ENCODE results near the gene PLPP7. TPM values are rescaled to one million over a fixed set of nuclear protein-coding genes. Genes with fewer than 3 reads are reported as not detected.

PLPP7 gene
- total RNA-seq, 1 experiment from 2014 or later, result 6.4 TPM

DNA sequence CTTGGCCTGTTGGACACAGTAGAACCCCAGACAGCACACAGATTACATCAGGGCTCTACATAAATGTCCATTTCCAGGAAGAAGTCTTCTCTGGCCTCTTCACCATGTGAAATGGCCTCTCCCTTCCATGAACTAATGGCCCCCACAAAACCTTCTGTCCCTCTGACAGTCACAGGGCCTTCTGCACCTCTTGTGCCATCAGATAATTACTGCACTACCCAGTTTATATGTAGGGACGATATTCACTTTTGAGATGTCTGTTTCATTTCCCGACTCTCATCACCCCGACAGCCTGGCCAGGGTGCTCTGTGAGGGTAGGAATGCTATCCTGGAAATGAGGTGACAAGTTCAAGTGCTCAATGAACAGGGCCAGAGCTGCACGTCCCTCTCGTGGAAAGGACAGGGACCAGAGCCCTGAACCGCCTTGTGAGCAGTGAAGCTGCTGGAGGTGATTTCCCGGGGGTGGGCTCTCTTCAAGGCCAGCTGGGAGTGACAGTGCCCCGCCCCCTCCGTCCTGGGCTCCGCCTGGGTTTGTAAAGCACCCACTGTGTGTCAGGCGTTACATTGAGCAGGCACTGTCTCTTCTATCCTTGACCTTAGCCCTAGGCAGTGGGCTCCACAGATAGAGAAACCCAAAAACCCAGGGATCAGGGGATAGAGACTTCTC lies 10.2 kb upstream of the PLPP7 start:
- no peak for DNase-seq (ENCODE audit: low spot score)
- in situ Hi-C loops (cut with HindIII; ENCODE audit: low sequenced_read_pairs), result no loop called here

DNA sequence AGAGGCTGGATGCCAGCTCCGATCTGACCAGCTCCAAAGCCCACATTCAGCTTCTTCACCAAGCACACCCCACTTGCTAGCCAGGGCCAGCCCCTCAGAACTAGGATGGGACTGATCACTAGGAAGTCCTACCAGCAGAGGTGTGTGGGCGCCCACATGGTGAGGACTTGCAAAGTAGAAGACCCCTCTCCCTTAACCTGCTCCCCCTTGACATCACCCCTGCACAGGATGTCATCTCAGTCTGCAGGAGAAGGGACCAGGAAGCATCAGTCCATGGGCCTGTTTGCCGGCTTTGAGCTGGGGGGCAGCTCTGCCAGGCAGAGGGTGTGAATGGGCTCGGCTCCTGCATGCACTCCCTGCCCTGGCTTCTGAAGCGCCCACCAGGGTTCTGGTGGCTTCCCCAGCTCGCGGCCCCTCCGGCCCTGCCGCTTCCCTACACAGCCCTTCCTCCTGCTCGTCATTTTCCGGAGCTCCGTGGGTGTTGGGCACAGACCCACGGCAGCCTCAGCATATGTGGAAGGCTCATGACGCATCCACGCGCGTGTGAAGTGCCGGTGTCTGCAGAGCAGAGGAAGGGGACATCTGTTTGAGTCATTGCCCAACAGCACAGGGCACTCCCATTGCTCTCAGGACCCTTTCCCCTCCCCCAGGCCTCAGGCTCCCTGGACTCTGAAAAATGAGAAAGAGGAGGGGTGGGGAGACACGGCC lies 9.5 kb upstream of the PLPP7 start:
- no peak for DNase-seq (ENCODE audit: low spot score)
- in situ Hi-C loops (cut with HindIII; ENCODE audit: low sequenced_read_pairs), result no loop called here

DNA sequence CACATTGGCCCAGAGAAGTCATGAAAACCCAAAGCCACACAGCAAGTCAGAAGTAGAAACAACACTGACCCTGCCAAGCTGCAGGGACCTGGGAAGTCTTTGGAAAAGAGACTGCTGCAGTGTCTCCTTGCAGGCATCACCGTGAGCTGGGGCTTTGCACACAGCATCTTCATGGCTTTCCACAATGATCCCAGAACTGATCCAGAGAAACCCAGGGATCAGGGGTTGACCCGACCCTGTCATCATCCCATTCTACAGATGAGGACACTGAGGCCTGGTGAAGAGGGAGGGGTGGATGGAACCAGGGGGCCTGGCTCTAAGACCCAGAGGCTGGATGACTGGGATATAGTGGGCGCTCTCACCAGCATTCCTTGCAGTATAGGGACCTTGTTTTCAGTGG lies 8.9 kb upstream of the PLPP7 start:
- DNase-seq (ENCODE audit: low spot score), result no peak
- in situ Hi-C loops (cut with HindIII; ENCODE audit: low sequenced_read_pairs), result no loop called here

- in situ Hi-C loops (cut with HindIII; ENCODE audit: low sequenced_read_pairs), result no loop called here
Observed at GRCh38 chr9:131281119-131281965, 8.2 kb upstream of the PLPP7 start.

DNA sequence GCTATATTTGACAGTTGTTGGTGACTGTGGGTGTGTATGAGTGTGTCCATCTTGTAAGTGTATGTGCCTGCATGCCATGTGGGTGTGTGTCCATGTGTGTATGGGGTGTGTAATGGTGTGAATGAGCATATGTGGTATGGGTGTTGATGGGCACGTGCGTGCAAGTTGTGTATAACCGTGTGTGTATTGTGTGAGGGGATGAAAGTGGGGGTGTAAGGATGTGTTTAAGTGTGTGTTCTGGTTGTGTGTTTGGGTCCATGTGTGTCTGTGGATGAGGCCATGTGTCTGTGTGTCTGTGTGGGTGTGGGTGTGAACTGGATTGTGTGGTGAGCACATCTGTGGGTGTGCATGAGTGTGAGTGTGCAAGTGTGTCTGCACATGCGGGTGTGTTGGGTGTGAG lies 7.3 kb upstream of the PLPP7 start:
- no peak for DNase-seq (ENCODE audit: low spot score)
- in situ Hi-C loops (cut with HindIII; ENCODE audit: low sequenced_read_pairs), result no loop called here

More at GRCh38 chr9:131281119-131281965, 8.2 kb upstream of the PLPP7 start:
- no peak for DNase-seq (ENCODE audit: low spot score)

DNA sequence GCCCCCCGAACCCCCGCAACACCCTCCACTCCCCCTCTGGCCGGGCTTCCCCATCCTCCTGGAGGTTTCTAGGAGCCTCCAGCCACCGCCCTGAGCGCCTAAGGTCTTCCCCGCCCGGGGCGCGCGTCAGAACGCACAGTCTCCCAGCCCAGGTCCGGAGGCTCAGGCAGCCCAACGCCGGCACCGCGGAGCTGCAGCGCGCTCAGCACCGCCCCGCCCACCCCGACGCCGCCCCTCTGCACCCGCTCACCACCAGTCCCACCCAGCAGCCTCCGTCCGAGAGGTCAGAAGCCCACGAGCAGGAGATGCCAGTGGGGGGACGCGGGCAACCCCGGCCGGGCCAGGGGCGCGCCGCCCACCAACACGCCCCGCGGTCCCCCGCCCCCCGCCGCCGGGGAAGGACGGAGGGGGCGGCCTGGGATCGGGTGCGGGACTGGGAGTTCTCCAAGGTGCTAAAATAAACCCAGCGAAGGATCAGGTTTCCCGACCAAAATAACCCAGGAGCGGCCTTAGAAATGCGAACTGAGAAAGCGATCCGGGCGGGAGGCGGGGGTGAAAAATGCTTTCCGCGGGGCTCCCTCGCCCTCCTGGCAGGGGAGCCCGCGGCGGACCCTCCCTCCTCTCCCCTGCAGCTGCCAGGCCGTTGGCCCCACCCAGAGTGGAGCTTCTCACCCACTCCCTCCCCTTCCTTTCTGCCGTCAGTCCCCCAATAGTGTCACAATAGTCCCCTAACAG lies 6.7 kb upstream of the PLPP7 start:
- in situ Hi-C loops (cut with HindIII; ENCODE audit: low sequenced_read_pairs), result no loop called here
- DNase-seq (ENCODE audit: low spot score), result no peak

DNA sequence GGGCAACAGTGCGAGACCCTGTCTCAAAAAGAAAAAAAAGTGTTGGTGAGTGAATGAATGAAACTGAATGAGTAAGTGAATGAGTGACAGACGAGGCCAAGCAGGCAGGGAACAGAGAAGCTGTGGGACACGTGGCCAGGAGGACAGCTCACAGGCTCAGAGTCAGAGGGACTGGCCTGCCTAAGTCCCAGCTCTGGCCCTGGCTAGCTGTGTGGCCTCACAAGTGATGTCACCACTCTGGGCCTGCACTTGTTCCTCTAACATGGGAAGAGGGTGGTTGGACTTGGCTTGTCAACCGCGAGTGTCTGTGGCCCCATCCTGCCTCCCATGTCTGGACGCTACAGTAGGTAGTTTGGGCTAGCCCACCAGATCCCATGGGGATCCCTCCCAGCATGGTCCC lies 4.7 kb upstream of the PLPP7 start:
- in situ Hi-C loops (cut with HindIII; ENCODE audit: low sequenced_read_pairs), result no loop called here
- no peak for DNase-seq (ENCODE audit: low spot score)

DNA sequence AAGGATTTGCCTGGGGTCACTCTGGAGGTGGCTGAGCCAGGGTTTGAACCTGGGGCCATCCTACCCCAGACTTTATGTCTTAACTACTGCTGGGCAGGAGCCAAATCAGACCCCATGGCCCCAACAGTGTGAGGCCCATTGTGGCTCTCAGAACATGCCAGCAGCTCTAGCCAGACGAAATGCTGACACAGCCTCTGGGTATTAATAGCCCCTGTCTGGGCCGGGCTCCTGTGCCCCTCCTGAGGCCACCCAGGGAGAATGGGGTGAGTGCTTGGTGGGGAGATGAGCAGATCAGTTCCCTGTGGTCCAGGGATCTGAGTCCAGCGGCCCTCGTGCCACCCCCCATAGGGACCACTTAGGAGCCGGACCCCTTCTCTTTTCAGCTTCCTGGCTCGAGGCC lies 2.2 kb upstream of the PLPP7 start:
- in situ Hi-C loops (cut with HindIII; ENCODE audit: low sequenced_read_pairs), result no loop called here
- no peak for DNase-seq (ENCODE audit: low spot score)

GRCh38 chr9:131288217-131288616 lies 1.3 kb upstream of the PLPP7 start:
- in situ Hi-C loops (cut with HindIII; ENCODE audit: low sequenced_read_pairs), result no loop called here
- DNase-seq (ENCODE audit: low spot score), result no peak

DNA sequence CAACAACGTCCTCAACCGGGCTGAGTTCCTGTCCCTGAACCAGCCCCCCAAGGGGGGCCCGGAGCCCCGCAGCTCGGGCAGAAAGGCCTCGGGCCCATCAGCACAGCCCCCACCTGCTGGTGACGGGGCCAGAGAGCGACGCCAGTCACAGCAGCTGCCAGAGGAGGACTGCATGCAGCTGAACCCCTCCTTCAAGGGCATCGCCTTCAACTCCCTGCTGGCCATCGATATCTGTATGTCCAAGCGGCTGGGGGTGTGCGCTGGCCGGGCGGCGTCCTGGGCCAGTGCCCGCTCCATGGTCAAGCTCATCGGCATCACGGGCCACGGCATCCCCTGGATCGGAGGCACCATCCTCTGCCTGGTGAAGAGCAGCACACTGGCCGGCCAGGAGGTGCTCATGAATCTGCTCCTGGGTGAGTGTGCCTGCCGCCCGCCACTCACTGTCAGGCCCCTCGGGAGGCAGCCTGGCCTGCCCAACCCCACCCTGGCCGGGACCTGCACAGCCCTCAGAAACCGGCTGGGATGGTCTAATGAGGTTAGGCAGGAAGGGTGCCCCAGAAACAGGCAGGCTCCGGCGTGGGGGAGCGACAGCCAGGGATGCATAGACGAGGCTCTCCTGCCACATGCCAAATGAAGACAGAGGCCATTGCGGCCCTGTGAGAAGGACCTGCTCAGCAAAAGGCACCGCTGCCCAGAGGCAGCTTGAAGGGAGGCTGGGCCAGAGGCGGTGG lies 678 bp downstream of the PLPP7 start:
- in situ Hi-C loops (cut with HindIII; ENCODE audit: low sequenced_read_pairs), result no loop called here
- peak; percentile 34 for DNase-seq (ENCODE audit: low spot score)

GRCh38 chr9:131290767-131291370 lies 1.3 kb downstream of the PLPP7 start:
- in situ Hi-C loops (cut with HindIII; ENCODE audit: low sequenced_read_pairs), result no loop called here
- DNase-seq (ENCODE audit: low spot score), result no peak

DNA sequence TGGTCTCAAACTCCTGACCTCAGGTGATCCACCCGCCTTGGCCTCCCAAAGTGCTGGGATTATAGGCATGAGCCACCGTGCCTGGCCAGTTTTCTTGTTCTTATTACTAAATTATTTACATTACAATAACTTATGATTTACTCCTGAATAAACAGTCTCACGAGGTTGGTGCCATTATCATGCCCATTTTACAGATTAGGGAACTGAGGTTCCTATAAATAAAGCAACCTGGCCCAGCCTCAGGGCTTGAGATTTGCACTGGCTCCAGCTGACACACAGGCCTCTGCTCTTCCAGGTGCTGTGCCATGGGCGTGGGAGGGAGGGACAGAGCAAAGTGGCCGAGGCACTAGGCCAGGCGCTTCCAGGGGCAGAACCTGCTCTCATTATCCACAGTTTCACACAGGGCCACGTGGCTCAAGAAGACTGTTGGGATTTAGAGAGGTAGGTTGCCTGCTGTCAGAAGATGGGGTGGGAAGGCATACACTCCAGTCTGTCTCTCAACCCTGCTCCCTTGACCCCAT lies 2.3 kb downstream of the PLPP7 start:
- no peak for DNase-seq (ENCODE audit: low spot score)
- in situ Hi-C loops (cut with HindIII; ENCODE audit: low sequenced_read_pairs), result no loop called here

DNA sequence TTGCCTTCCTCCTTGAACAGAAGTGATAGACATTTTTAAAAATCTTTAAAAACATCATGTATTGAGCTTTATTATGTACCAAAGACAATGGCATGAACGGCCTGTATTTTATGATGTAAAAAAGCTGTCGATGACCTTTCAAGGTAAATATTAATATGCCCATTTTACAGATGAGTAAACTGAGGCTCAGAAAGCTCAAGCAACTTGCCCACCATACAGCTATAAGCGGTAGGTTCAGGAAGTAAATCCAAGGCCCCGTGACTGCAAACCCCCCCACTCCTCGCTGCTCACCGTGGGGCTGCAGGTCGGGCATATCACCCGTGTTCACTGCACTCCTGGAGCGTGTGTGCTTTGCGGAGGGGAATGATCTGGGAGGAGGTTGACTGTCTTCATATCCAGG lies 3.4 kb downstream of the PLPP7 start:
- in situ Hi-C loops (cut with HindIII; ENCODE audit: low sequenced_read_pairs), result no loop called here
- no peak for DNase-seq (ENCODE audit: low spot score)

- in situ Hi-C loops (cut with HindIII; ENCODE audit: low sequenced_read_pairs), result no loop called here
- DNase-seq (ENCODE audit: low spot score), result no peak
Observed at GRCh38 chr9:131296460-131296859, 6.9 kb downstream of the PLPP7 start.

- in situ Hi-C loops (cut with HindIII; ENCODE audit: low sequenced_read_pairs), result no loop called here
- DNase-seq (ENCODE audit: low spot score), result no peak
Observed at GRCh38 chr9:131296906-131297500, 7.5 kb downstream of the PLPP7 start.

DNA sequence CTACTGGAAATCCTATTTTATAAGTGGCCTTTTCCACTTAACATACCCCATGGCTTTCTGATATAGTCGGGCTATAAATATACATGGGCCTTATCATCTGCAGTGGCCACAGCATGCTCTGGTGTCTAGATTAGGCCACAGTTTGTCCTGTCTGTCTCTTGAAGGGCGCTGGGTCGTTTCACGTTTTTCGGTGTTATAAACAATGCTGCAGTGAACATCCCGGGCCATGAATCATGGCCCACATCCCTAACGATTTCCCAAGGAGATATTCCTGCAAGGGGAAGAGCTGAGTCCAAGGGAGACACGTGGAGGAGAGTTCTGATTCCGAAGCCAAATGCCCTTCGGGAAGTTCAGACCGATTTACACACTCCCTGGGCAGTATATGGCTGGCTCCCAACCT lies 8.4 kb downstream of the PLPP7 start:
- in situ Hi-C loops (cut with HindIII; ENCODE audit: low sequenced_read_pairs), result no loop called here
- no peak for DNase-seq (ENCODE audit: low spot score)

DNA sequence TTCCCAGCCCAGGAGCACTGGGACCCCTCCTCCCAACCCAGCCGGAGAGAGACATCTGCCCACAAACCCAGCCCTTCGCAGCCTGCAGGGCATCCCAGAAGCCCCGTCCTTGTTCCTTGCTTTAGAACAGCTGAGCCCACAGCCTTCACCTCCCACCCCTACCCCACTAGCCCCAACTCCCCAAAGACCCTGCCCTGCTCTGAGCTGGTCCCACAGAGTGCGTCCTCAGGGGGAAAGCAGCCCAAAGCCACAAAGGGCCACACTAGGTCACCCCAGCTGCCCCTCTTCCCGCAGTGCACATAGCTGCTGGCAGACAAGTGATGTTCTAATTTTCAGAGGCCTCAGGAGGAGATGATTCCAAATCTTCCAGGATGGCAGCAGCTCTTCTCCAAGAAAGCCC lies 8.8 kb downstream of the PLPP7 start:
- in situ Hi-C loops (cut with HindIII; ENCODE audit: low sequenced_read_pairs), result no loop called here
- no peak for DNase-seq (ENCODE audit: low spot score)

- no peak for DNase-seq (ENCODE audit: low spot score)
- in situ Hi-C loops (cut with HindIII; ENCODE audit: low sequenced_read_pairs), result no loop called here
Observed at GRCh38 chr9:131298816-131299215, 9.3 kb downstream of the PLPP7 start.

Data from G401 (cell line).